CD8-positive, alpha-beta memory T cell (primary cell): ENCODE data around the gene C3orf52. TPM values are rescaled to one million over a fixed set of nuclear protein-coding genes. Genes with fewer than 3 reads are reported as not detected.
"Not testable (repeated sequence)": the region's sequence is repeated elsewhere in the genome, so short reads cannot be mapped to it uniquely, and the experiment has no call there.

ENCODE experiments used
- CTCF ChIA-PET: fragments of 350-600 bp; sonication (Branson Sonifier 250); formaldehyde crosslinking; loops from one replicate; lab custom pipeline; 2021; ENCODE audit warnings: antibody characterized with exemption; lab: Charles Lee
- POLR2A ChIA-PET: fragments of 350-600 bp; sonication (Branson Sonifier 250); formaldehyde crosslinking; loops from one replicate; lab custom pipeline; 2021; ENCODE audit warnings: antibody characterized with exemption; lab: Charles Lee
- DNase-seq, 5 donors: peaks; one replicate each; pipeline versions ENCODE4 v3.0.0 to v3.0.0-alpha.2; 2020 to 2022; ENCODE audit warnings: mixed read lengths in 1 of 5
- H3K27ac ChIP-seq: one replicate; pipeline ENCODE4 v1.7.0; 2013; ENCODE audit warnings: low read depth, mild to moderate bottlenecking, low read length, moderate library complexity
- H3K27me3 ChIP-seq: 2 replicates; pipeline ENCODE4 v1.7.0; 2013; ENCODE audit warnings: low read length, mild to moderate bottlenecking; ENCODE audit not compliant: insufficient read depth, poor library complexity, severe bottlenecking
- H3K36me3 ChIP-seq: 2 replicates; pipeline ENCODE4 v1.7.0; 2013; ENCODE audit warnings: mild to moderate bottlenecking, low read length, moderate library complexity; ENCODE audit not compliant: insufficient read depth
- H3K4me1 ChIP-seq: 2 replicates; pipeline ENCODE4 v1.7.0; 2013; ENCODE audit warnings: mild to moderate bottlenecking, low read length, moderate library complexity; ENCODE audit not compliant: insufficient read depth
- H3K4me3 ChIP-seq: 2 replicates; pipeline ENCODE4 v1.7.0; 2013; ENCODE audit warnings: mild to moderate bottlenecking, low read length
- H3K9me3 ChIP-seq: 2 replicates; pipeline ENCODE4 v1.7.0; 2013; ENCODE audit warnings: mild to moderate bottlenecking, low read length
- H3K27ac Mint-ChIP-seq, 8 donors: one replicate each; pipeline ENCODE4 v1.8.0; 2020 to 2021; ENCODE audit warnings: mixed read lengths in 8 of 8, mild to moderate bottlenecking in 6 of 8, inconsistent platforms in 3 of 8, moderate library complexity in 3 of 8
- H3K27me3 Mint-ChIP-seq, 2 donors: one replicate each; pipeline ENCODE4 v1.8.0; 2020 to 2021; ENCODE audit warnings: mixed read lengths in 2 of 2, mild to moderate bottlenecking in 1 of 2, moderate library complexity in 1 of 2
- H3K36me3 Mint-ChIP-seq, 3 donors: one replicate each; pipeline ENCODE4 v1.8.0; 2020 to 2021; ENCODE audit warnings: mixed read lengths in 3 of 3, inconsistent platforms in 1 of 3, mild to moderate bottlenecking in 1 of 3
- H3K4me1 Mint-ChIP-seq, 3 donors: one replicate each; pipeline ENCODE4 v1.8.0; 2020 to 2021; ENCODE audit warnings: mixed read lengths in 3 of 3, inconsistent platforms in 1 of 3, mild to moderate bottlenecking in 1 of 3
- H3K4me3 Mint-ChIP-seq, 7 donors: one replicate each; pipeline ENCODE4 v1.8.0; 2020 to 2021; ENCODE audit warnings: mixed read lengths in 7 of 7, mild to moderate bottlenecking in 6 of 7, moderate library complexity in 4 of 7, inconsistent platforms in 2 of 7
- H3K9me3 Mint-ChIP-seq, 5 donors: one replicate each; pipeline ENCODE4 v1.8.0; 2020 to 2022; ENCODE audit warnings: mixed read lengths in 5 of 5, mild to moderate bottlenecking in 3 of 5, moderate library complexity in 2 of 5, inconsistent platforms in 1 of 5
- polyA plus RNA-seq: library from polyadenylated mRNA; unstranded; fragments of 300-500 nt; fragmentation: Illumina TruSeq; gene quantifications from one replicate; pipeline ENCODE4 v1.2.3, GENCODE V29; 2021
- total RNA-seq, 2 experiments: library from RNA; stranded (reverse); gene quantifications; one replicate each; pipeline ENCODE4 v1.2.3, GENCODE V29; 2021

The C3orf52 gene, protein sequence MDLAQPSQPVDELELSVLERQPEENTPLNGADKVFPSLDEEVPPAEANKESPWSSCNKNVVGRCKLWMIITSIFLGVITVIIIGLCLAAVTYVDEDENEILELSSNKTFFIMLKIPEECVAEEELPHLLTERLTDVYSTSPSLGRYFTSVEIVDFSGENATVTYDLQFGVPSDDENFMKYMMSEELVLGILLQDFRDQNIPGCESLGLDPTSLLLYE
- total RNA-seq: 1 to 10 TPM; 2.8 to 3.4 TPM
- 0.12 TPM for polyA plus RNA-seq

GRCh38 chr3:112086076-112086854, at the start of gene C3orf52:
C3orf52 (plus strand) TSS chr3:112086389; CDS start chr3:112086408, 19 bp downstream.
- peak; percentile 38 to 64 (median 47) for DNase-seq
- peaks cover 10 to 27% (median 26%) of the 10 kb centered on the region in 3 donors for H3K4me1 Mint-ChIP-seq
- Histone ChIP-seq H3K4me3 (peak within 1 kb of the TSS; percentile 53), H3K27ac (no peak within 1 kb of the TSS), H3K9me3 (no peaks in the 10 kb centered on the region), H3K4me1 (peaks cover 10% of the 10 kb centered on the region), H3K36me3 (no peaks in the 10 kb centered on the region), H3K27me3 (no peaks in the 10 kb centered on the region)
- H3K9me3 Mint-ChIP-seq: no peaks in the 10 kb centered on the region
- ChIA-PET CTCF (no interaction called here), POLR2A (interaction anchor here (0.5 kb wide), 1 partner anchor 31 kb away, joined by 4 read pairs; no protein-coding TSS in a partner anchor)
- peaks cover 17 to 22% of the 10 kb centered on the region in 2 donors for H3K27me3 Mint-ChIP-seq
- peak within 1 kb of the TSS; percentile 74 to 89 (median 82) for H3K4me3 Mint-ChIP-seq
- H3K36me3 Mint-ChIP-seq: no peaks in the 10 kb centered on the region
- peak within 1 kb of the TSS in 4 of 8 donors; percentile 40 to 72 (median 60) for H3K27ac Mint-ChIP-seq

DNA sequence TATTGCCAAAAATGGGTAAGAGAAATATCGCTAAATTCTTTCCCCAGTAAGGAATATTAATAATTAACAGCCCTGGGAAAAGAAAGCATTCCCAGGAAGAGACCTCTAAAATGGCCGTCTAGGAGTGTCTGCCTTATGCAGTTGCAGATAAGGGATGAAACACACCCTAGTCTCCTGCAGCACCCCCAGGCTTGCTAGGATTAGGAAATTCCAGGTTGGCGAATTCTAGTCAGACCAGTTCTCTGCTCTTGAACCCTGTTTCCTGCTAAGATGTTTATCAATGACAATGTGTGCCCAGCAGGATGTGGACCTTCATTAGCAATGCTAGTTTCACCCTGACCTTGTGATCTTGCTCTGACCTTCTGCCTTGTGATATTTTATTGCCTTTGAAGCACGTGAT, 49.0 kb upstream of the C3orf52 start:
- H3K36me3 ChIP-seq, H3K4me3 ChIP-seq, H3K27me3 ChIP-seq, H3K9me3 Mint-ChIP-seq, H3K4me1 ChIP-seq, H3K27me3 Mint-ChIP-seq, H3K27ac ChIP-seq, H3K9me3 ChIP-seq, H3K4me3 Mint-ChIP-seq, DNase-seq, POLR2A ChIA-PET, H3K36me3 Mint-ChIP-seq, CTCF ChIA-PET, H3K27ac Mint-ChIP-seq, H3K4me1 Mint-ChIP-seq: not testable (repeated sequence)

GRCh38 chr3:112038863-112039262, 47.3 kb upstream of the C3orf52 start:
- H3K36me3 Mint-ChIP-seq: peaks cover 0 to 3% (median 0%) of the 10 kb centered on the region in 3 donors
- no peak overlapping the region for H3K27ac Mint-ChIP-seq
- no peak for DNase-seq
- Histone ChIP-seq H3K4me3 (no peak overlapping the region), H3K27me3 (no peaks in the 10 kb centered on the region), H3K27ac (no peak overlapping the region), H3K9me3 (no peaks in the 10 kb centered on the region), H3K4me1 (peaks cover 4% of the 10 kb centered on the region), H3K36me3 (no peaks in the 10 kb centered on the region)
- H3K4me3 Mint-ChIP-seq: no peak overlapping the region
- H3K4me1 Mint-ChIP-seq: no peaks in the 10 kb centered on the region
- peaks cover 3 to 5% of the 10 kb centered on the region in 2 donors for H3K27me3 Mint-ChIP-seq
- POLR2A ChIA-PET: no interaction called here
- H3K9me3 Mint-ChIP-seq: peaks cover 0 to 3% (median 0%) of the 10 kb centered on the region in 5 donors
- CTCF ChIA-PET: interaction anchor here (1.0 to 1.2 kb wide), 2 partner anchors 26 to 49 kb away, joined by 3 to 5 read pairs; no protein-coding TSS in a partner anchor

DNA sequence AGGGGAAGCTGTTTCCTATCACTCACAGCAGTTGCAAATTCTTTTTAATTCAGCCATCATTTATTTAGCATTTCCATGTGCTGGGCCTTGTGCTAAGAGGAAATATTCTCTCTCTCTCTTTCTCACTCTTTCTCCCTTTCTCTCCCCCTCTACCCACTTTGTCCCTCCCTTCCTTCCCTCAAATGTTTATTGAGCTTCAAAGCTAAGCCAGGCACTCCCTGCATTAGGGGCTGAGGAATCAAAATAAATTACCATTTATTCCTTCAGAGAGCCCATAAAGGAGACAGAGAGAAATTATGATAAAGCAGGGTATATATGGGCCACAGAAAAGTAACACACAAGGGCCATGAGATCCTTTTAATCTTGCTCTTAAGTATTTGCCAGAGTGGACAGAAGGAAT, 44.9 kb upstream of the C3orf52 start:
- H3K9me3 Mint-ChIP-seq: peaks cover 0 to 3% (median 0%) of the 10 kb centered on the region in 5 donors
- no peaks in the 10 kb centered on the region for H3K4me1 Mint-ChIP-seq
- ChIA-PET POLR2A (no interaction called here), CTCF (no interaction called here)
- no peaks in the 10 kb centered on the region for H3K27me3 ChIP-seq
- peaks cover 4 to 7% of the 10 kb centered on the region in 2 donors for H3K27me3 Mint-ChIP-seq
- peaks cover 0 to 3% (median 0%) of the 10 kb centered on the region in 3 donors for H3K36me3 Mint-ChIP-seq
- H3K36me3 ChIP-seq: no peaks in the 10 kb centered on the region
- no peak overlapping the region for H3K27ac Mint-ChIP-seq
- DNase-seq: no peak
- H3K27ac ChIP-seq: no peak overlapping the region
- H3K4me3 ChIP-seq: no peak overlapping the region
- H3K4me1 ChIP-seq: peaks cover 4% of the 10 kb centered on the region
- no peak overlapping the region for H3K4me3 Mint-ChIP-seq
- H3K9me3 ChIP-seq: no peaks in the 10 kb centered on the region

DNA sequence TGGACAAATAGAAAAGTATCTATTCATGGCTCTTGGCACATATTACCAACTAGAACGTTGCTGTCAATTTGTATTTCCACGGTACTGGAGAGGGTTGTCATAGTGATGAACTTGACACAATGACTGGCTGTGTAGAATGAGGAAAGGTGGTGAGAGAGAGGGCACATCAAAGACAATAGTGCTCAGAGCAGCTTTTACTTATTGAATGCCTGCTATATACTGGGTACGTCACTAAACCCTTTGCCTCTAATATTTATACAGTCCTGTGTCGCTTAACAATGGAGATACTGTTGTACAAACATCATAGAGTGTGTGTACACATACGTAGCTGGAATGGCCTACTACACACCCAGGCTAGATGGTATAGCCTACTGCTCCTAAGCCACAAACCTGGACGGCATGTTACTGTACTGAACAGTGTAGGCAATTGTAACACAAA, 43.3 kb upstream of the C3orf52 start:
- H3K4me1 ChIP-seq: peaks cover 4% of the 10 kb centered on the region
- CTCF ChIA-PET: interaction anchor here (0.7 to 2.4 kb wide), 10 partner anchors 10 to 349 kb away, joined by 3 to 16 read pairs (median 3); no protein-coding TSS in a partner anchor
- Mint-ChIP-seq H3K4me3 (no peak overlapping the region), H3K36me3 (no peaks in the 10 kb centered on the region), H3K27ac (no peak overlapping the region), H3K4me1 (peaks cover 0 to 3% (median 0%) of the 10 kb centered on the region in 3 donors), H3K9me3 (no peaks in the 10 kb centered on the region), H3K27me3 (peaks cover 4 to 7% of the 10 kb centered on the region in 2 donors)
- no peaks in the 10 kb centered on the region for H3K9me3 ChIP-seq
- no peak overlapping the region for H3K4me3 ChIP-seq
- H3K27me3 ChIP-seq: no peaks in the 10 kb centered on the region
- POLR2A ChIA-PET: no interaction called here
- no peak for DNase-seq
- H3K36me3 ChIP-seq: no peaks in the 10 kb centered on the region
- H3K27ac ChIP-seq: no peak overlapping the region

DNA sequence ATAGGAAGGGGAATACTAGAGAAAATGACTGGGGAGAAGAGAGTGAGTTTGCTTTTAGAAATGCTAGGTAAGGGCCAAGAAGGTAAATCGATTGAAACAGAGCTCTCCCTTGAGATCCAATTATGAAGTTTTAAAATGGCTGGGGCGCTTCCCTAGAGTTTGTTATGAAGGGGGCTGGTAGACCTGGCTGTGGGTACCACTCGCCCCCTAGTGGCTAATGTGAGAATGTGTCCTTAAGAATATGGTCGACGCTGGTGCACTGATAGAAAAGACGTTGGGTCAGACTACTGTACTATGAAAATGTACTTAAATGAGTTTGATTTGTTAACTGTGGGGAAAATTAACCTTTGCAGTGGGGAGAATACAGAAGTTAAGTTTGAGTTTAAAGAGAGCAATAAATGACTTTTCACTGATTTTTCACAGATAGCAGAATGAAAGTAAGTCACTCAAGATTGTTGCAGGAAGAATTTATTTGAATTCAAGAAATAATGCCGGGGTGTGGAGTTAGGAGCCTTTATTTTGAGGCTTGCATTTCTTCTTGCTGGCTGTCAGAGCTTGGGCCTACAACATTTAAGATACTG, 42.5 kb upstream of the C3orf52 start:
- peak; percentile 3 to 66 (median 54) for DNase-seq
- Histone ChIP-seq H3K4me1 (peaks cover 4% of the 10 kb centered on the region), H3K36me3 (no peaks in the 10 kb centered on the region), H3K27ac (no peak overlapping the region), H3K4me3 (no peak overlapping the region), H3K27me3 (no peaks in the 10 kb centered on the region), H3K9me3 (no peaks in the 10 kb centered on the region)
- CTCF ChIA-PET: interaction anchor here (0.7 to 2.4 kb wide), 11 partner anchors 9 to 350 kb away, joined by 3 to 16 read pairs (median 3); no protein-coding TSS in a partner anchor
- POLR2A ChIA-PET: no interaction called here
- H3K27ac Mint-ChIP-seq: no peak overlapping the region
- H3K27me3 Mint-ChIP-seq: peaks cover 2 to 7% of the 10 kb centered on the region in 2 donors
- H3K4me3 Mint-ChIP-seq: no peak overlapping the region
- H3K36me3 Mint-ChIP-seq: no peaks in the 10 kb centered on the region
- H3K9me3 Mint-ChIP-seq: no peaks in the 10 kb centered on the region
- H3K4me1 Mint-ChIP-seq: peaks cover 0 to 3% (median 0%) of the 10 kb centered on the region in 3 donors

GRCh38 chr3:112046599-112046998, 39.6 kb upstream of the C3orf52 start:
- Mint-ChIP-seq H3K27me3 (peaks cover 2 to 11% of the 10 kb centered on the region in 2 donors), H3K4me1 (peaks cover 0 to 3% (median 0%) of the 10 kb centered on the region in 3 donors), H3K27ac (no peak overlapping the region), H3K4me3 (no peak overlapping the region), H3K9me3 (no peaks in the 10 kb centered on the region), H3K36me3 (no peaks in the 10 kb centered on the region)
- no peak for DNase-seq
- Histone ChIP-seq H3K36me3 (no peaks in the 10 kb centered on the region), H3K9me3 (no peaks in the 10 kb centered on the region), H3K4me3 (no peak overlapping the region), H3K27me3 (no peaks in the 10 kb centered on the region), H3K27ac (no peak overlapping the region), H3K4me1 (peaks cover 4% of the 10 kb centered on the region)
- ChIA-PET POLR2A (no interaction called here), CTCF (no interaction called here)
